ENCODE results near the gene DHRS11. TPM values are rescaled to one million over a fixed set of nuclear protein-coding genes. Genes with fewer than 3 reads are reported as not detected.

Gene DHRS11
- total RNA-seq, 2 experiments from 2014 or later = 2.9 to 4.0 TPM

DNA sequence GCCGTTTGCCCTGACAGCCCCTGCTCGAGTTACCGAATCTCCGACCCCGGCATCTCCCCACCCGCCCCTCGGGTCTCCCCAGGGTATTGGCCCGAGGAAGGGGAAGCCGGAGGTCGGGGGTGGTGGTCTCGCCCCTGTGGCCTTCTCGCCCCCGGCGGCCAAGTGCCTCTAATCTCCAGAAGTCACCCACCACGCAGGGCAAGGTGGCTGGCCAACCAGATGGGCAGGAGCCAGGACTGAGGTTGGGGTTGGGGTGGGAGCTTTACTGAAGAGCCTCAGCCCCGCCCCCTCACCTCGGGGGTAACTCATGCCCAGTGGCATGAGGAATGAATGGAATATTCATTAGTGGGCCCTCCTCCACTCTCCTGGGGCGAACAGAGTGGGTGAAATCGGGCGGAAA is 637 bp downstream of the DHRS11 start:
- ATAC-seq (ENCODE audit: poor library complexity) = no peak
- peak overlapping the region; percentile 40 for H3K4me3 Mint-ChIP-seq
- intact Hi-C loops (cut with DNase I, micrococcal nuclease) = loop anchor here (5.0 kb wide), 3 partner anchors 45 to 105 kb away; partner anchors contain the start of genes MYO19 (in 1 of the 2), PIGW (in 1 of the 2) and ZNHIT3 (in 1 of the 2)

GRCh38 chr17:36592716-36593321 is 1.1 kb downstream of the DHRS11 start:
- no peaks in the 10 kb centered on the region for H3K27me3 Mint-ChIP-seq
- Histone ChIP-seq H3K27ac (ENCODE audit: low read depth in 1 of 2, low read length in 2 of 2) (no peak overlapping the region), H3K9me3 (ENCODE audit: control insufficient read depth in 1 of 2, insufficient read depth in 1 of 2, low read length in 2 of 2) (no peaks in the 10 kb centered on the region), H3K36me3 (ENCODE audit: insufficient read depth, low read length) (peaks cover 16% of the 10 kb centered on the region), H3K4me3 (ENCODE audit: low read length) (peak overlapping the region; percentile 61), H3K27me3 (ENCODE audit: control insufficient read depth in 1 of 2, insufficient read depth in 2 of 2, low read length in 2 of 2) (no peaks in the 10 kb centered on the region), H3K4me1 (ENCODE audit: insufficient read depth, low read length) (peaks cover 18% of the 10 kb centered on the region)
- peak overlapping the region; percentile 3 for H3K27ac Mint-ChIP-seq
- H3K4me3 Mint-ChIP-seq = peak overlapping the region; percentile 40
- no peaks in the 10 kb centered on the region for H3K9me3 Mint-ChIP-seq
- peaks cover 28% of the 10 kb centered on the region for H3K4me1 Mint-ChIP-seq (ENCODE audit: low read depth)
- TF ChIP-seq, protein P1, sequence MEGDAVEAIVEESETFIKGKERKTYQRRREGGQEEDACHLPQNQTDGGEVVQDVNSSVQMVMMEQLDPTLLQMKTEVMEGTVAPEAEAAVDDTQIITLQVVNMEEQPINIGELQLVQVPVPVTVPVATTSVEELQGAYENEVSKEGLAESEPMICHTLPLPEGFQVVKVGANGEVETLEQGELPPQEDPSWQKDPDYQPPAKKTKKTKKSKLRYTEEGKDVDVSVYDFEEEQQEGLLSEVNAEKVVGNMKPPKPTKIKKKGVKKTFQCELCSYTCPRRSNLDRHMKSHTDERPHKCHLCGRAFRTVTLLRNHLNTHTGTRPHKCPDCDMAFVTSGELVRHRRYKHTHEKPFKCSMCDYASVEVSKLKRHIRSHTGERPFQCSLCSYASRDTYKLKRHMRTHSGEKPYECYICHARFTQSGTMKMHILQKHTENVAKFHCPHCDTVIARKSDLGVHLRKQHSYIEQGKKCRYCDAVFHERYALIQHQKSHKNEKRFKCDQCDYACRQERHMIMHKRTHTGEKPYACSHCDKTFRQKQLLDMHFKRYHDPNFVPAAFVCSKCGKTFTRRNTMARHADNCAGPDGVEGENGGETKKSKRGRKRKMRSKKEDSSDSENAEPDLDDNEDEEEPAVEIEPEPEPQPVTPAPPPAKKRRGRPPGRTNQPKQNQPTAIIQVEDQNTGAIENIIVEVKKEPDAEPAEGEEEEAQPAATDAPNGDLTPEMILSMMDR (IDR thresholded peaks at IDR 0.05) = no peak
- POLR2A ChIA-PET = interaction anchor here (0.9 to 2.7 kb wide), 4 partner anchors 9 to 57 kb away, joined by 3 to 28 read pairs (median 4); partner anchors contain the start of gene MRM1
- H3K36me3 Mint-ChIP-seq (ENCODE audit: low read depth) = peaks cover 31% of the 10 kb centered on the region
- CTCF ChIA-PET = interaction anchor here (1.2 kb wide), 1 partner anchor 46 kb away, joined by 3 read pairs; no protein-coding TSS in a partner anchor
- intact Hi-C loops (cut with DNase I, micrococcal nuclease) = loop anchor here (5.0 kb wide), 3 partner anchors 46 to 106 kb away; partner anchors contain the start of genes MYO19 (in 1 of the 2), PIGW (in 1 of the 2) and ZNHIT3 (in 1 of the 2)
- DNase-seq = peak in 1 of 14 experiments; percentile 38
- ATAC-seq (ENCODE audit: poor library complexity) = no peak

More for the DNA sequence above, 637 bp downstream of the DHRS11 start:
- Histone ChIP-seq H3K36me3 (ENCODE audit: insufficient read depth, low read length) (peaks cover 21% of the 10 kb centered on the region), H3K27me3 (ENCODE audit: control insufficient read depth in 1 of 2, insufficient read depth in 2 of 2, low read length in 2 of 2) (no peaks in the 10 kb centered on the region), H3K4me1 (ENCODE audit: insufficient read depth, low read length) (peaks cover 18% of the 10 kb centered on the region), H3K27ac (ENCODE audit: low read depth in 1 of 2, low read length in 2 of 2) (no peak overlapping the region), H3K9me3 (ENCODE audit: control insufficient read depth in 1 of 2, insufficient read depth in 1 of 2, low read length in 2 of 2) (no peaks in the 10 kb centered on the region), H3K4me3 (ENCODE audit: low read length) (peak overlapping the region; percentile 61)
- Mint-ChIP-seq H3K9me3 (no peaks in the 10 kb centered on the region), H3K4me1 (ENCODE audit: low read depth) (peaks cover 28% of the 10 kb centered on the region), H3K27me3 (no peaks in the 10 kb centered on the region), H3K36me3 (ENCODE audit: low read depth) (peaks cover 36% of the 10 kb centered on the region), H3K27ac (peak overlapping the region; percentile 3)
- peak in 1 of 14 experiments; percentile 34 for DNase-seq
- TF ChIP-seq, protein P1 (IDR thresholded peaks at IDR 0.05) = no peak
- ChIA-PET CTCF (no interaction called here), POLR2A (interaction anchor here (0.9 to 2.7 kb wide), 3 partner anchors 10 to 57 kb away, joined by 3 to 28 read pairs (median 4); partner anchors contain the start of gene MRM1)

- Mint-ChIP-seq H3K36me3 (ENCODE audit: low read depth) (peaks cover 24% of the 10 kb centered on the region), H3K27me3 (no peaks in the 10 kb centered on the region), H3K9me3 (no peaks in the 10 kb centered on the region), H3K4me3 (peak overlapping the region; percentile 40), H3K27ac (peak overlapping the region; percentile 41), H3K4me1 (ENCODE audit: low read depth) (peaks cover 28% of the 10 kb centered on the region)
- Histone ChIP-seq H3K4me3 (ENCODE audit: low read length) (no peak overlapping the region), H3K9me3 (ENCODE audit: control insufficient read depth in 1 of 2, insufficient read depth in 1 of 2, low read length in 2 of 2) (no peaks in the 10 kb centered on the region), H3K27me3 (ENCODE audit: control insufficient read depth in 1 of 2, insufficient read depth in 2 of 2, low read length in 2 of 2) (no peaks in the 10 kb centered on the region), H3K27ac (ENCODE audit: low read depth in 1 of 2, low read length in 2 of 2) (no peak overlapping the region), H3K4me1 (ENCODE audit: insufficient read depth, low read length) (peaks cover 18% of the 10 kb centered on the region), H3K36me3 (ENCODE audit: insufficient read depth, low read length) (peaks cover 7% of the 10 kb centered on the region)
- TF ChIP-seq, protein P1 (IDR thresholded peaks at IDR 0.05) = no peak
- POLR2A ChIA-PET = interaction anchor here (1.1 to 2.7 kb wide), 2 partner anchors 8 to 22 kb away, joined by 3 to 28 read pairs; partner anchors contain the start of gene MRM1
- CTCF ChIA-PET = interaction anchor here (1.2 kb wide), 2 partner anchors 9 to 47 kb away, joined by 3 to 4 read pairs; no protein-coding TSS in a partner anchor
- no peak for DNase-seq
- intact Hi-C loops (cut with DNase I, micrococcal nuclease) = loop anchor here (5.0 kb wide), 3 partner anchors 46 to 106 kb away; partner anchors contain the start of genes MYO19 (in 1 of the 2), PIGW (in 1 of the 2) and ZNHIT3 (in 1 of the 2)
- no peak for ATAC-seq (ENCODE audit: poor library complexity)
Observed at GRCh38 chr17:36593656-36594316, 2.1 kb downstream of the DHRS11 start.
